IMR-90 (cell line): ENCODE data around the gene GPR132. TPM values are rescaled to one million over a fixed set of nuclear protein-coding genes. Genes with fewer than 3 reads are reported as not detected.

Experiments
- ATAC-seq: fragments of 200-7000 bp; cut with Tn5 transposase; 2 replicates; pipeline ENCODE4 v1.9.1; 2020; ENCODE audit warnings: low read depth, mild to moderate bottlenecking, moderate library complexity
- BruUV-seq: library from RNA; stranded (reverse); fragments of 400-500 nt; replicated peaks from 2 replicates; lab custom pipeline; 2021; lab: Mats Ljungman, UMichigan
- CTCF ChIA-PET: fragments of 300-600 bp; formaldehyde crosslinking; extraction: SDS; loops from one replicate; lab custom pipeline; 2021; ENCODE audit warnings: antibody characterized with exemption; lab: Yijun Ruan, JAX
- POLR2A ChIA-PET: fragments of 300-600 bp; sonication (Branson Sonifier 250); formaldehyde crosslinking; loops from one replicate; lab custom pipeline; 2022; ENCODE audit warnings: antibody characterized with exemption; ENCODE audit not compliant: unreplicated experiment; lab: Charles Lee
- DNase-seq: peaks from one replicate; pipeline ENCODE4 v3.0.0; 2013
- H2AFZ ChIP-seq: replicated peaks from 2 replicates; pipeline ENCODE3; 2013; ENCODE audit warnings: low read length, mild to moderate bottlenecking; ENCODE audit not compliant: poor library complexity
- H2AK5ac ChIP-seq: 2 replicates; pipeline ENCODE4 v1.6.1; 2013; ENCODE audit warnings: low read depth, low read length, inconsistent platforms
- H2AK9ac ChIP-seq: replicated peaks from 2 replicates; pipeline ENCODE3; 2013; ENCODE audit warnings: mild to moderate bottlenecking, low read depth, low read length, moderate library complexity; ENCODE audit not compliant: poor library complexity
- H2BK120ac ChIP-seq: 2 replicates; pipeline ENCODE4 v1.6.1; 2013; ENCODE audit warnings: low read depth, low read length, inconsistent platforms
- H2BK15ac ChIP-seq: 3 replicates; pipeline ENCODE4 v1.6.1; 2013; ENCODE audit warnings: low read depth, low read length, inconsistent platforms
- H2BK20ac ChIP-seq: 2 replicates; pipeline ENCODE4 v1.6.1; 2013; ENCODE audit warnings: low read depth, mild to moderate bottlenecking, inconsistent platforms, low read length, moderate library complexity
- H2BK5ac ChIP-seq: 2 replicates; pipeline ENCODE4 v1.6.1; 2013; ENCODE audit warnings: mild to moderate bottlenecking, low read depth, low read length, inconsistent platforms; ENCODE audit not compliant: poor library complexity, severe bottlenecking
- H3K14ac ChIP-seq: replicated peaks from 2 replicates; pipeline ENCODE4 v1.6.1; 2013; ENCODE audit warnings: low read depth, low read length, inconsistent platforms
- H3K18ac ChIP-seq: 2 replicates; pipeline ENCODE4 v1.6.1; 2013; ENCODE audit warnings: low read depth, low read length, control low read depth
- H3K23ac ChIP-seq: 2 replicates; pipeline ENCODE4 v1.6.1; 2013; ENCODE audit warnings: low read depth, low read length, inconsistent platforms
- H3K27ac ChIP-seq: 2 replicates; pipeline ENCODE4 v1.5.1; 2013; ENCODE audit warnings: mild to moderate bottlenecking, control low read depth, low read length; ENCODE audit not compliant: insufficient read depth
- H3K27me3 ChIP-seq: 2 replicates; pipeline ENCODE4 v1.6.1; 2013; ENCODE audit warnings: low read length; ENCODE audit not compliant: control insufficient read depth, insufficient read depth
- H3K36me3 ChIP-seq: 2 replicates; pipeline ENCODE4 v1.6.1; 2013; ENCODE audit warnings: low read length, mixed read lengths; ENCODE audit not compliant: control insufficient read depth, insufficient read depth
- H3K4ac ChIP-seq: 2 replicates; pipeline ENCODE4 v1.6.1; 2013; ENCODE audit warnings: low read depth, low read length, inconsistent platforms
- H3K4me1 ChIP-seq: 2 replicates; pipeline ENCODE4 v1.6.1; 2013; ENCODE audit warnings: low read length, mixed read lengths; ENCODE audit not compliant: control insufficient read depth, insufficient read depth
- H3K4me2 ChIP-seq: 2 replicates; pipeline ENCODE4 v1.6.1; 2013; ENCODE audit warnings: low read depth, mild to moderate bottlenecking, control low read depth, low read length, moderate library complexity
- H3K4me3 ChIP-seq: 2 replicates; pipeline ENCODE4 v1.5.1; 2013; ENCODE audit warnings: low read depth, mild to moderate bottlenecking, control low read depth, low read length, moderate library complexity; ENCODE audit not compliant: insufficient read depth
- H3K56ac ChIP-seq: 2 replicates; pipeline ENCODE4 v1.6.1; 2013; ENCODE audit warnings: low read length, inconsistent platforms; ENCODE audit not compliant: insufficient read depth; ENCODE audit errors: extremely low read depth
- H3K79me1 ChIP-seq, 2 experiments: 2 replicates each; pipeline ENCODE4 v1.6.1; 2013; ENCODE audit warnings: low read length in 2 of 2, inconsistent platforms in 1 of 2, low read depth in 1 of 2
- H3K9ac ChIP-seq: 2 replicates; pipeline ENCODE4 v1.6.1; 2013; ENCODE audit warnings: low read depth, low read length, control low read depth
- H3K9me1 ChIP-seq: 2 replicates; pipeline ENCODE4 v1.6.1; 2013; ENCODE audit warnings: low read length, inconsistent platforms; ENCODE audit not compliant: insufficient read depth
- H3K9me3 ChIP-seq: 2 replicates; pipeline ENCODE4 v1.6.1; 2013; ENCODE audit warnings: low read length; ENCODE audit not compliant: control insufficient read depth, insufficient read depth
- H4K20me1 ChIP-seq: 2 replicates; pipeline ENCODE4 v1.6.1; 2013; ENCODE audit warnings: low read length, inconsistent platforms; ENCODE audit not compliant: insufficient read depth
- H4K5ac ChIP-seq: 2 replicates; pipeline ENCODE4 v1.6.1; 2013; ENCODE audit warnings: mild to moderate bottlenecking, low read depth, low read length, control low read depth
- H4K8ac ChIP-seq, 2 experiments: 2 replicates each; pipeline ENCODE4 v1.6.1; 2013; ENCODE audit warnings: low read depth in 2 of 2, low read length in 2 of 2, control low read depth in 1 of 2, inconsistent platforms in 1 of 2
- H4K91ac ChIP-seq: 2 replicates; pipeline ENCODE4 v1.6.1; 2013; ENCODE audit warnings: low read depth, low read length, inconsistent platforms; ENCODE audit not compliant: insufficient read depth
- BHLHE40 ChIP-seq: fragments of 150-350 bp; IDR thresholded peaks from 2 replicates; pipeline ENCODE4 v1.6.1; 2016; ENCODE audit warnings: mild to moderate bottlenecking, low read depth, low read length
- CEBPB ChIP-seq: IDR thresholded peaks from 2 replicates; pipeline ENCODE4 v1.6.1; 2012; ENCODE audit warnings: low read depth, low read length, improper control_type of control experiment
- CTCF ChIP-seq: conservative IDR thresholded peaks from 2 replicates; pipeline ENCODE4 v1.5.1; 2012; ENCODE audit warnings: mild to moderate bottlenecking, low read depth, low read length, improper control_type of control experiment
- MXI1 ChIP-seq: IDR thresholded peaks from 2 replicates; pipeline ENCODE4 v1.6.1; 2012; ENCODE audit warnings: low read depth, mild to moderate bottlenecking, low read length, moderate library complexity, borderline replicate concordance
- WGBS, 2 experiments: methylation state at CpG; one replicate each; pipeline versions ENCODE4 v1.1.5 to v1.1.7; 2013; ENCODE audit warnings: missing lambda C conversion rate in 2 of 2; ENCODE audit not compliant: insufficient read length in 1 of 2; ENCODE audit errors: extremely low coverage in 2 of 2; 5-methylcytosine and 5-hydroxymethylcytosine counted together
- dilution Hi-C: fragments of 300-500 bp; cut with HindIII; formaldehyde crosslinking; loops from one replicate; pipeline ENCODE4 v1.14.3; 2018; ENCODE audit warnings: low sequenced_read_pairs; ENCODE audit not compliant: unreplicated experiment
- in situ Hi-C: fragments of 300-500 bp; cut with MboI; formaldehyde crosslinking; loops from 3 replicates; pipeline ENCODE4 v1.14.3; 2019; ENCODE audit warnings: low sequenced_read_pairs, inconsistent platforms, mixed read lengths
- intact Hi-C: fragments of 100-400 bp; cut with micrococcal nuclease; formaldehyde crosslinking; loops from 2 replicates; pipeline ENCODE4 v1.10.0; 2022
- polyA plus RNA-seq, 3 experiments: library from polyadenylated mRNA; depleted of rRNA; stranded (reverse); fragments of >200 nt; gene quantifications; 2 replicates each; pipeline ENCODE4 v1.2.3, GENCODE V29; 2012; ENCODE audit warnings: low replicate concordance in 1 of 3
- total RNA-seq: library from RNA; depleted of rRNA; stranded (reverse); fragments of >200 nt; gene quantifications from 2 replicates; pipeline ENCODE4 v1.2.3, GENCODE V29; 2012

GPR132 gene
- total and polyA plus RNA-seq, 2 of the 4 experiments (the other 2 are of a cell fraction) = under 0.01 to 0.10 TPM

- Histone ChIP-seq H3K9me3 (no peaks in the 10 kb centered on the region), H3K9ac (no peak overlapping the region), H2AK9ac (no peak overlapping the region), H3K4me3 (no peak overlapping the region), H3K36me3 (peaks cover 28% of the 10 kb centered on the region), H4K20me1 (peaks cover 68% of the 10 kb centered on the region), H2BK20ac (no peak overlapping the region), H3K4me2 (no peak overlapping the region), H3K79me1 (peaks cover 20 to 56% of the 10 kb centered on the region in 2 experiments), H2AK5ac (no peak overlapping the region), H3K27me3 (no peaks in the 10 kb centered on the region), H3K4me1 (peaks cover 22% of the 10 kb centered on the region), H2BK15ac (no peak overlapping the region), H3K18ac (no peak overlapping the region), H3K56ac (no peak overlapping the region), H3K9me1 (peaks cover 26% of the 10 kb centered on the region), H2BK120ac (no peak overlapping the region), H3K23ac (no peak overlapping the region), H4K5ac (no peak overlapping the region), H3K14ac (no peak overlapping the region), H2AFZ (peak overlapping the region; percentile 69), H3K27ac (no peak overlapping the region), H4K91ac (no peak overlapping the region), H2BK5ac (no peak overlapping the region), H3K4ac (no peak overlapping the region; the same call in 1 of the 2 replicates), H4K8ac (no peak overlapping the region)
- in situ Hi-C loops = no loop called here
- no peak for TF ChIP-seq BHLHE40
- TF ChIP-seq CEBPB = no peak
- TF ChIP-seq CTCF = peak; percentile 10; the same call in 1 of the 2 replicates
- no peak for TF ChIP-seq MXI1
- intact Hi-C loops = no loop called here
- WGBS, 2 experiments = 75% methylated on average over 11 of the region's 23 CpGs; no CpG with 5 or more reads in 1 of the 2 experiments
- no TSS peak for BruUV-seq
- DNase-seq = no peak
- ChIA-PET POLR2A (interaction anchor here (0.6 kb wide), 1 partner anchor 28 kb away, joined by 3 read pairs; no protein-coding TSS in a partner anchor), CTCF (interaction anchor here (0.6 to 1.0 kb wide), 3 partner anchors 32 to 492 kb away, joined by 3 read pairs; no protein-coding TSS in a partner anchor)
- ATAC-seq = no peak
- dilution Hi-C loops = no loop called here
Measured at GRCh38 chr14:105012171-105012985, 52.9 kb downstream of the GPR132 start.
